GM12878 (cell line): ENCODE results near the gene RAB7B.

Source experiments
- CEBPB ChIP-seq, 2 experiments: fragments of 150-350 bp in 1 of 2; IDR thresholded peaks; 2 replicates each; pipeline ENCODE4 v1.6.1; 2012 to 2014; ENCODE audit warnings: low read depth in 2 of 2, low read length in 2 of 2, borderline replicate concordance in 1 of 2, inconsistent platforms in 1 of 2
- ETV6 ChIP-seq, 2 experiments: fragments of 450-650 bp in 1 of 2; IDR thresholded peaks in 1 of 2; conservative IDR thresholded peaks in 1 of 2; 2 replicates each; pipeline ENCODE4 v1.6.1; 2014; ENCODE audit warnings: antibody characterized with exemption in 1 of 2, borderline replicate concordance in 1 of 2, low read depth in 1 of 2, mild to moderate bottlenecking in 1 of 2, moderate library complexity in 1 of 2
- MXI1 ChIP-seq: fragments of 150-350 bp; IDR thresholded peaks from 2 replicates; pipeline ENCODE4 v1.6.1; 2011; ENCODE audit warnings: low read depth, mild to moderate bottlenecking, inconsistent platforms, low read length, improper control_type of control experiment
- POLR2A ChIP-seq: IDR thresholded peaks from 2 replicates; pipeline ENCODE4 v1.6.1; 2011; ENCODE audit warnings: low read depth, mild to moderate bottlenecking, low read length
- POLR2AphosphoS5 ChIP-seq: IDR thresholded peaks from 2 replicates; pipeline ENCODE4 v1.6.1; 2011; ENCODE audit warnings: mild to moderate bottlenecking, low read length, inconsistent platforms
- RAD21 ChIP-seq: IDR thresholded peaks from 2 replicates; pipeline ENCODE4 v1.6.1; 2011; ENCODE audit warnings: mild to moderate bottlenecking, low read depth, low read length, moderate library complexity; ENCODE audit not compliant: insufficient read depth
- SP1 ChIP-seq: IDR thresholded peaks from one replicate; pipeline ENCODE4 v1.6.1; 2011; ENCODE audit warnings: low read depth, low read length
- ZNF274 ChIP-seq: IDR thresholded peaks from one replicate; pipeline ENCODE4 v1.8.0; 2011; ENCODE audit not compliant: insufficient read length, insufficient read depth

GRCh38 chr1:205929496-205930194 lies 73.5 kb downstream of the RAB7B start:
- no peak for TF ChIP-seq POLR2A
- TF ChIP-seq POLR2AphosphoS5: no peak
- TF ChIP-seq RAD21: no peak
- no peak for TF ChIP-seq ETV6 (conservative IDR thresholded peaks at IDR 0.05 in 1 of 2, IDR thresholded peaks at IDR 0.05 in 1 of 2; ENCODE audit: borderline replicate concordance in 1 of 2, low read depth in 1 of 2)
- no peak for TF ChIP-seq MXI1
- TF ChIP-seq CEBPB (IDR thresholded peaks at IDR 0.05; ENCODE audit: borderline replicate concordance in 1 of 2, low read depth in 2 of 2, low read length in 2 of 2): no peak
- TF ChIP-seq SP1: no peak
- TF ChIP-seq ZNF274: no peak
